A549 (cell line): ENCODE results near the gene POLQ.
"Not testable (repeated sequence)": the region's sequence is repeated elsewhere in the genome, so short reads cannot be mapped to it uniquely, and the experiment has no call there.

Experiments
- JUN ChIP-seq, 2 experiments: fragments of >200 bp; sonication (Bioruptor Twin); formaldehyde crosslinking; IDR thresholded peaks; 2 replicates in 1 of 2; 3 replicates in 1 of 2; pipeline ENCODE4 v1.6.1; 2016 to 2017
- POLR2A ChIP-seq: IDR thresholded peaks from 2 replicates; pipeline ENCODE4 v1.6.1; 2012; ENCODE audit warnings: mild to moderate bottlenecking, low read length
- RFX5 ChIP-seq: fragments of 450-650 bp; IDR thresholded peaks from 2 replicates; pipeline ENCODE4 v1.7.1; 2014; ENCODE audit warnings: antibody characterized with exemption, mild to moderate bottlenecking, moderate library complexity
- TF ChIP-seq, protein P1 (sequence below): fragments of >200 bp; sonication (Bioruptor Twin); formaldehyde crosslinking; IDR thresholded peaks from 3 replicates; pipeline ENCODE4 v1.5.1; 2016

DNA sequence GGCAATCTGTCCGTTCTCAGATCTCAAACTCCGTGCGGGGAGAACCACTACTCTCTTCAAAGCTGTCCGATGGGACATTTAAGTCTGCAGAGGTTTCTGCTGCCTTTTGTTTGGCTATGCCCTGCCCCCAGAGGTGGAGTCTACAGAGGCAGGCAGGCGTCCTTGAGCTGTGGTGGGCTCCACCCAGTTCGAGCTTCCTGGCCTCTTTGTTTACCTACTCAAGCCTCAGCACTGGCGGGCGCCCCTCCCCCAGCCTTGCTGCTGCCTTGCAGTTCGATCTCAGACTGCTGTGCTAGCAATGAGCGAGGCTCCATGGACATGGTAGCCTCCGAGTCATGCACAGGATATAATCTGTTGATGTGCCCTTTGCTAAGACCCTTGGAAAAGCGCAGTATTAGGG lies 94.0 kb downstream of the POLQ start:
- TF ChIP-seq, protein P1, sequence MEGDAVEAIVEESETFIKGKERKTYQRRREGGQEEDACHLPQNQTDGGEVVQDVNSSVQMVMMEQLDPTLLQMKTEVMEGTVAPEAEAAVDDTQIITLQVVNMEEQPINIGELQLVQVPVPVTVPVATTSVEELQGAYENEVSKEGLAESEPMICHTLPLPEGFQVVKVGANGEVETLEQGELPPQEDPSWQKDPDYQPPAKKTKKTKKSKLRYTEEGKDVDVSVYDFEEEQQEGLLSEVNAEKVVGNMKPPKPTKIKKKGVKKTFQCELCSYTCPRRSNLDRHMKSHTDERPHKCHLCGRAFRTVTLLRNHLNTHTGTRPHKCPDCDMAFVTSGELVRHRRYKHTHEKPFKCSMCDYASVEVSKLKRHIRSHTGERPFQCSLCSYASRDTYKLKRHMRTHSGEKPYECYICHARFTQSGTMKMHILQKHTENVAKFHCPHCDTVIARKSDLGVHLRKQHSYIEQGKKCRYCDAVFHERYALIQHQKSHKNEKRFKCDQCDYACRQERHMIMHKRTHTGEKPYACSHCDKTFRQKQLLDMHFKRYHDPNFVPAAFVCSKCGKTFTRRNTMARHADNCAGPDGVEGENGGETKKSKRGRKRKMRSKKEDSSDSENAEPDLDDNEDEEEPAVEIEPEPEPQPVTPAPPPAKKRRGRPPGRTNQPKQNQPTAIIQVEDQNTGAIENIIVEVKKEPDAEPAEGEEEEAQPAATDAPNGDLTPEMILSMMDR, result not testable (repeated sequence)
- TF ChIP-seq POLR2A; JUN (IDR thresholded peaks at IDR 0.05); RFX5: not testable (repeated sequence)
